GM18502 (cell line): ENCODE data around the gene SPDYE17.
"Not testable (repeated sequence)": the region's sequence is repeated elsewhere in the genome, so short reads cannot be mapped to it uniquely, and the experiment has no call there.

Experiments used
- ATAC-seq: cut with Tn5 transposase; IDR thresholded peaks from one replicate; pipeline ENCODE4 v1.9.1; 2021; ENCODE audit warnings: mild to moderate bottlenecking; ENCODE audit not compliant: unreplicated experiment, poor library complexity

SPDYE17 gene

DNA sequence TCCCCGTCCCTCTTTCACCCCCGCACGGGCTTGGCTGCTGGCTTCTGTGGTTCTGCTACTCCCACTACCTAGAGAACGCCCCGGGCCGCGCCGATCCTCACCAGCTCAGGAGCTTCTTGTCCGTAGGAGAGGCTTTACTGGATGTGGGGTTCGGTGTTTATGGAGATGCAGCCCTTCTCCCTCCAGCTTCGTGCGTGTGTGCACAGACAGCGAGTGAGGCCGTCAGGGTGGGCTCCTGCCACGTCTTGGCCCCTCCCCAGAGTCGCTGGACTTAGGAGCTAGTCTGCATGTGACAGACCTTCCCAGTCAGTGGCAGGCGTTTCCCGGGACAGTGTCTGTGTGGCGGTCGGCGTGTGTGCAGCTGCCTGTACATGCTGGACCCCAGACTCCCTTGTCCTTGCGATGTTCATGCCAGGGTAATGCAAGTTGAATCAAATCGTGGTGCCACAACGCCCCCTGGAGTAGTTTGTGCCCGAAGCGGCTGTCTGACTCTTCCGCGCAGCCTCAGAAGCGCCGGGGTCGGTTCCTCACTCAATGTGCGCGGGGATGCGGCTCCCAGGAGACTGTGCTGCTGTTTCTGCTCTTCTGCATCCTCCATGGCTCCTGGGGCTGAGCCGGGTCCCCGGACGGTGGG, 32.6 kb downstream of the SPDYE17 start:
- ATAC-seq = not testable (repeated sequence)

DNA sequence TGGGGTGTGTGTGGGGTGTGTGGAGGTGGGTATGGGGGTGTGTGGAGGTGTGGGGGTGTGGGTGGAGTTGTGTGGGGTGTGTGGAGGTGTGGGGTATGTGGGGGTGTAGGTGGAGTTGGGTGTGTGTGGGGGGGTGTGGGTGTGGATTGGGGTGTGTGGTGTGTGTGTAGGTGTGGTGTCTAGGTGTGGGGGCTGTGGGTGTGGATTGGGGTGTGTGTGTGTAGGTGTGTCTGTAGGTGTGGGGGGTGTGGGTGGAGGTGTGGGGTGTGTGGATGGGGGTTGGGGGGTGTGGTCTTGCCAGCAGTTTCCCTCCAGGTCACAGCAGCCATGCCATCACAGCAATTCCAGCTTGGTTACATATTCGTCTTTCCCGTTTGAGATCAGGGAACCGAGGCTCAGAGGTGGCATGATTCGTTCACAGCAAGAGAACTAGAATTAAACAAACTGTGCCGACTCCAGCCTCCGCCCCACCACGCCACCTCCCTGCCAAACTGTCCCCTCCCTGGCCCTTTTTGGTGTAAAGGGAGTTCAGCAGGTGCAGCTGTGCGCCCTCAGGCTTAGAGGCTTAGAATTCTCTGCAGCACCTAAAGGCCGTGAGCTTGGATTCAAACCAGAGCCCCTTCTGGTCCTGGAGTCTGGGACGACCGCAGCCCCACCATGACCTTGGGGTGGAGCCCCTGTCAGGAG, 33.3 kb downstream of the SPDYE17 start:
- ATAC-seq = not testable (repeated sequence)

DNA sequence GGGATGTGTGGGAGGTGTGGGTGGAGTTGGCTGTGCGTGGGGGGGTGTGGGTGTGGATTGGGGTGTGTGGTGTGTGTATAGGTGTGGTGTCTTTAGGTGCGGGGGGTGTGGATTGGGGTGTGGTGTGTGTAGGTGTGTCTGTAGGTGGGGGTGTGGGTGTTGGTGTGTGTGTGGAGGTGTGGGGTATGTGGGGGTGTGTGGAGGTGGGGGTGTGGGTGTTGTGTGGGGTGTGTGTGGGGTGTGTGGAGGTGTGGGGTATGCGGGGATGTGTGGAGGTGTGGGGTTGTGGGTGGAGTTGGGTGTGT, 33.9 kb downstream of the SPDYE17 start:
- no peak for ATAC-seq

DNA sequence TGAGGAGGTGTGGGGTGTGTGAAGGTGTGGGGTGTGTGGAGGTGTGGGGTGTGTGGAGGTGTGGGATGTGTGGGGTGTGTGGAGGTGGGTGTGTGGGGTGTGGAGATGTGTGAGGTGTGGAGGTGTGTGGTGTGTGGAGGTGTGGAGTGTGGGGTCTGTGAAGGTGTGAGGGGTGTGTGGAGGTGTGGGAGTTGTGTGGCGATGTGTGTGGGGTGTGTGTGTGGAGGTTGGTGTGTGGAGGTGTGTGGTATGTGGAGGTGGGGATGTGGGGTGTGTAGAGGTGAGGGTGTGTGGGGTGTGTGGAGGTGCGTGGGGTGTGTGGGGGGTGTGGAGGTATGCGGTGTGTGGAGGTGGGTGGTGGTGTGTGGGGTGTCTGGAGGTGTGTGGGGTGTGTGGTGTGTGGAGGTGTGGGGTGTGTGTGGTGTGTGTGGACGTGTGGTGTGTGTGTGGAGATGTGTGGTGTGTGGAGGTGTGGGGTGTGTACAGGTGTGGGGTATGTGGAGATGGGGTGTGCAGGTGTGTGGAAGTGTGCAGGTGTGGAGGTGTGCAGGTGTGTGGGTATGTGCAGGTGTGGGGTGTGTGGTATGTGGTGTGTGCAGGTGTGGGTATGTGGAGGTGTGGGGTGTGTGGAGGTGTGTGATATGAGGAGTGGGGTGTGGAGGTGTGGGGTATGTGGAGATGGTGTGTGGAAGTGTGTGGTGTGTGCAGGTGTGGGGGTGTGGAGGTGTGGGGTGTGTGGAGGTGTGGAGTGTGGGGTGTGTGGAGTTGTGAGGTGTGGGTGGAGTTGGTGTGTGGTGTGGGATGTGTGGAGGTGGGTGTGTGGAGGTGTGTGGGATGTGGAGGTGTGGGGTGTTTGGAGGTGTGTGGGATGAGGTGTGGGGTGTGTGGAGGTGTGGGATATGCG, 34.5 kb downstream of the SPDYE17 start:
- ATAC-seq = no peak

DNA sequence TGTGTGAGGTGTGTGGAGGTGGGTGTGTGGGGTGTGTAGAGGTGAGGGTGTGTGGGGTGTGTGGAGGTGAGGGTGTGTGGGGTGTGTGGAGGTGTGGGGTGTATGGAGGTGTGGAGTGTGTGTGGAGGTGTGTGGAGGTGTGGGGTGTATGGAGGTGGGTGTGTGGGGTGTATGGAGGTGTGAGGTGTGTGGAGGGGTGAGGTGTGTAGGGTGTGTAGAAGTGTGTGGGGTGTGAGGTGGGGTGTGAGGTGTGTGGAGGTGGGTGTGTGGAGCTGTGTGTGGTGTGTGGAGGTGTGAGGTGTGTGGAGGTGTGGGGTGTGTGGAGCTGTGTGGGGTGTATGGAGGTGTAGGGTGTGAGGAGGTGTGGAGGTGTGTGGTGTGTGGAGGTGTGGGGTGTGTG, 35.2 kb downstream of the SPDYE17 start:
- ATAC-seq = not testable (repeated sequence)

DNA sequence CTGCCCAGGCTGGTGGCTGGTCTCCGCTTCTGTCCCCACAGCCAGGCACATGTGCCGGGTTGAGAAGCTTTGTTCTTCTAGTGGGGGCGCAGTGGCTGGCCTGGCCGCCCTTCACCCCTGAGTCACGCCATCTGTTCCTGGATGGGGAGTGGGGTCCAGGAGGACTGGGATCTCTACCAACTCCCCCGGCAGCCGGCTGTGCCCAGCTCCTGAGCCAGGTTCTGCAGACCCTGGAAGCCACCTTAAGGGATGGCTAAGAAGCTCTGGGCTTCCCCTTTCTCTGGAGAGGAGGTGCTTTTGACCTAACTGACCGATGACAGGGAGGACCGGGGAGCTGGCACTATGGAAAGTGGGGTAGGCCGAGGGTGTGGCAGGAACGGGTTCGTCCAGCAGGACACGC, 37.9 kb downstream of the SPDYE17 start:
- not testable (repeated sequence) for ATAC-seq

DNA sequence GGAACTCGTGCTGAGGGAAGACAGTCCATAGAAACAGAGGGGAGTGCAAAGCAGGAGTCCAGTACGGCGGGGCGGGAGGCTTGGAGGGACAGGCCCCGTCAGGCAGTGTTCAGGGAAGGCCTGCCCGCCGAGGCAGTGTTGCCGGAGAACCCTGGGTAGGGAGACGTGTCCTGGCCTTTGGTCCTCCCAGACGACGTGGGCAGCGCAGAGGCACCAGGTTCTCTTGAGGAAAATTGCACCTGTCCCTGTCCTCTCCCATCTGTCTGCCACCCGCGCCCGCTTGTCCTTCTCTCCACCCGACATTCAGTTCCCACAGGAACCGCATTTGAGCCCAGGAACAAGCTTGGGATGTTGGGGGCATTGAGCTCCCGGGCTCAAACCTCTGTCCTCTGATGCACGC, 38.3 kb downstream of the SPDYE17 start:
- not testable (repeated sequence) for ATAC-seq

DNA sequence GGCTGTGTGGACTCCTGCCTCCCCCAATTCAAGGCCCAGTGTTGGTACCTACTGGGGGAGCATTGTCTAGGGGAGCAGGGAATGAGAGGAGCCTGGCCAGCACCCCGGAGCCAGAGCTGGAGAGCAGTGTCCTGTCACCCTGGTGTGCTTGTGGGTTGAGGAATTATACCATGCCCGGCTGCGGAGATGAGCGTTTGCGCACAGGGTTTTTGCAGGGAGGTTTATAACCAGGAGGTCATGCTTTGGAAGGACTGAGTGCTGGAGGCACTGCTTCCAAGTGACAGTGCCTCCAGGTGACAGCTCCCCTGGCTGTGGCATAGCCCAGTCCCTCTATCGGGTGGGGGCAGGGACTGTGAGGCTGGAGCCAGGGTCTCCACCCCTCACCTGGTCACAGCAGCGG, 39.3 kb downstream of the SPDYE17 start:
- not testable (repeated sequence) for ATAC-seq

DNA sequence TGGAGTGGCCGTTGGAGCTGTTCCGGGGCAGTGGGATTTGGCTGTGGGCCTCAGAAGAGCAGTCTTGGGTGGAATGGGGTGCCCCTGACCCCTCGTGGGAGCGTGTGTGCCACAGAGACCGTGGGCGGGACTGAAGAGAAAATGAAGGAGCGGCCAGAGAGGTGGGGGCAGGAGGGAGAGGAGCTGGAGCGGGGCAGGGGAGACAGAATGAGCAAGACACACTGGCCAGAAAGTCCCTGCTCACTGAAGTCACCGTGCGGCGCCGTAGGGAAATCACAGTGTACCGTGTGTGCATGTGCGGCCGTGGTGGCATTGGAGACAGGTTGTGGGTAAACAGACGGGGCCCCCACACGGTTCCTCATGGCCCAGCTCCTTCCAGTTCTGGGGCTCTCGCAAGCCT, 40.0 kb downstream of the SPDYE17 start:
- not testable (repeated sequence) for ATAC-seq

DNA sequence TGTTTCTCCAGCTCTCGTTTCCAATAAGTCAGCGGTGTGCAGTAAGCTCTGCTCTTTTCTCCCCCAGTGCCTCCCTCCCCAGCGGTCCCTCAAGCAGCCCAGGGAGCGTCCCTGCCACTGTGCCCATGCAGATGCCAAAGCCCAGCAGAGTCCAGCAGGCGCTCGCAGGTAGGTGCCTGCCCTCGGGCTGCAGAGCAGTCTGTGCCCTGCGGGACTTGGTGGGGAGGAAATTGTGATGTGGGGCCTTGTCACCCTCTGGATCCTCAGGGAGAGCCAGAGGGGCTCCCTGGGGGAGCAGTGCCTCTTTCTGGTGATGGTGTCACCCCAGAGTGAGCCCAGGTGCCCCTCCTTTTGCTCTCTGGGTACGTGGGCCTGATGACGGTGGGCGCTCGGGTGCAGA, 42.0 kb downstream of the SPDYE17 start:
- not testable (repeated sequence) for ATAC-seq

DNA sequence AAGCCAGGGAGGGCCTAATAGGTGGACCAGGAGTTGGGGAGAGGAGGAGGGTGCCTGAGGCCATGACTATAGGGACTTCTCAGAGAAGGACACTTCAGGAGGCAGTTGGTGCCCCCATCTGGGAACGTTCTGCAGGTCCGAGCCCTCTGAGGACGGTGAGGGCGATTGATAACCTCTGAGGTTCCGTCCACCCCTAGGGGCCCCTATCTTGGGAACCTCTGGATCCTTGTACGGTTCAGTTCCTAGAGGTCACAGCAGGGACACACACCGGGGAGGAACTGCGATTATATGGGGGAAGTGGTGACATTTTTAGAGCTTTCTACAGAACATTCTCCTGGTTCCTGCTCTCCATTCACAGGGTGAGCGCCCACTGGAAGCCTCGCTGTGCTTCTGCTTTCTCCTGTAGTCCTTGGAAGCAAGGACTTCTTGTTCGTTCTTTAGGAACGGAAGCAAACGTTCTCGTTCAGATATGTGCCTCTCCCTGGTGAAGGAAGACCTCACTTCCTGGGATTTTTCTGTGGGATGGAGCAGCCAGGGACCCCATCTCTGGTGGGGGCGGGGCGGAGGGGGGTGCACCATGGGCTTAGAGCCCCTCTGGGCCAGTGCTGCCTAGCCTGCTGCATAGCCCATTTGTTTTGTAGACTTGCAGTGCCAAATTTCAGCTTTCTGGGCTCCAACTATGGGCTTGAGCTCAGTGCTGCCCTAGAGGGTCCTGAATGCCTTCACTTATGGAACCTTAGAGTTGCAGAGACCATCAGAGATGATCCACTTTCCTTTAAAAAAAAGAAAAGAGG, 46.0 kb downstream of the SPDYE17 start:
- not testable (repeated sequence) for ATAC-seq

DNA sequence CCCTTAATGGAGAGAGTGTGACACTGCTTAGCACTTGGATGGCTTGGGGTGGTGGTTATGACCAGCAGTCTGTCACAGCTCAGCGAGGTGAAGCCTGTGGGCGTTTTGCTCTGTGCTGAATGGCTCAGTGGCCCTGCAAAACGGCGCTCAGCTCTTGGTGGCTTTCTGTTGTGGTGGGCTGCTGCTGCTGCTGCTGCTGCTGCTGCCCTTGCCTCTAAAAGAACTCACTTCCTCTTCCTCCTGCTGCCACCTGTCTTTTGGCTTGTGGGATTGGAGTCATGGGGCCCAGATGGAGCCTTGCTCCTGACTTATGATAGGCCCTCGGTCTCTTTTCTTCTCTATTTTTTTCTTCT, 47.4 kb downstream of the SPDYE17 start:
- ATAC-seq = peak; percentile 99

DNA sequence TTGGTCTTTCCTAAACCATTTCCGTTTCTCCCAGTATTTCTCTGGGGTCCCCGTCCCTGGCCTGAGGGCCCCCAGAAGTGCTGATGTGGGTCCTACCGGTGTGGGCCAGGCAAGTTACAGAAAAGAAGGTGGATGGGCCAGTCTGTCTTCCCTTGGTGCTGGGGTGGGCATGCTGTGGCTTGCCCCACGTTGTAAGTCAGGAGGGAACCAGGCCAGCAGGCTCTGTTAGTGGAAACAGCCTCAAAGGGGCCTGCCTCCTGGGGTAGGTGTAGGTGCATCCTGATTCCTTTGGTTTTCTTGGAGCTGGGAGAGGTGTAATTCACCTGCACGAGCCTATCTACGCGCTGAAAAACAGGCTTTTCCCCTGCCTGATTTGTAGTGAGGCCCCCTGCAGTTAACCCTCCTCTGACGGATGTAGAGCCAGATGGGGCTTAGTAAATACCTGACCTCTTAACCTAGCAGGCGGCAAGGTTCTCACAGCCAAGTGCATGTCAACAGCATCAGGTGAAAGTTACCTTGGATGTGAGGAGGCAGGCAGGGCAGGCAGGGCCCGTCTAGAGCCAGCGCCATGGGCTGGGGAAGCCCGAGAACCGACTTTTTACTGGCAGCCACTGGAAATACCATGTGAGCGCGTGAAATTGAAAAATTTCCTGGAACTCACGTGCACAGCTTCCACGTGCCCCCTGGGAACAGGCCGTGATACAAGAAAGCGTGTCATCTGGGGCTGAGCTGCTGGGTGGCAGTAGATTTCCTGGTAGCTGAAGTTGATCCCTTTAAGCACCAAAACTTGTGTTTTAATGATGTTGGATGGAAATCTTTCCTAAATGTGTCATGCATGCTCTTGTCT, 48.0 kb downstream of the SPDYE17 start:
- peak; percentile 29 for ATAC-seq

DNA sequence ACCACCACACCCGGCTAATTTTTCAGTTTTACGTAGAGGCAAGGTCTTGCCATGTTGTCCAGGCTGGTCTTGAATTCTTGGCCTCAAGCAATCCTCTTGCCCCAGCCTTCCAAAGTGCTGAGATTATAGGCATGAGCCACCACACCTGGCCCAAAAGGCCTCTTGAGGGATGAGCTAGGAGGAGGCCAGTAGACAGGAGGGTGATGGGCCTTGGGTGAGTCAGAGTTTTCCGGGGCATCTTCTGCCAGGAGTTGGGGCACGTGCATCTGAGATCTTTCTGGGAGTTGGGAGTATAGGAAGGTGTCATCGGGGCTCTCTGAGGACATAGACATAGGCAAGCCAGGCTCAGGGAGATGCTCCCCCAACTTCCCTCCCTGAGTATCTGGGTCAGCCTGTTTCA, 48.8 kb downstream of the SPDYE17 start:
- not testable (repeated sequence) for ATAC-seq

DNA sequence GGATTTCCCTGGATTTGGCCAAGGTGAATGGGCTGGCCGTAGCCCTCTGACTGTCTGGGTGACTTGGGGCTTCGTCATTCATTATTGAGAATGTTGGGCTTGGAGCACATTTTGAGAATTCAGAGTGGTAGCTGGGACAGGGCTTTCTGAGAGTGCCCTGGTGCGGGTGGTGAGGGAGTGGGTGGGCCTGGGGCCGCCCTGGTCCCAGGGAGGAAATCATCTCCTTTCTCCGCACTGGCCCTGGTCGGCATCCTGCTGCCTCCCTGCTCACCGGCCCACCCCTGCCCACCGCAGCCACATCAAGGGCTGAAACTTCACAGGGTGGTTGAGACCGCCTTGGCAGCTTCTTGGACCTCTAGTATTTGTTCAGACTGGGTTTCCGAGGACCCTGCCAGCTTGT, 49.7 kb downstream of the SPDYE17 start:
- not testable (repeated sequence) for ATAC-seq

DNA sequence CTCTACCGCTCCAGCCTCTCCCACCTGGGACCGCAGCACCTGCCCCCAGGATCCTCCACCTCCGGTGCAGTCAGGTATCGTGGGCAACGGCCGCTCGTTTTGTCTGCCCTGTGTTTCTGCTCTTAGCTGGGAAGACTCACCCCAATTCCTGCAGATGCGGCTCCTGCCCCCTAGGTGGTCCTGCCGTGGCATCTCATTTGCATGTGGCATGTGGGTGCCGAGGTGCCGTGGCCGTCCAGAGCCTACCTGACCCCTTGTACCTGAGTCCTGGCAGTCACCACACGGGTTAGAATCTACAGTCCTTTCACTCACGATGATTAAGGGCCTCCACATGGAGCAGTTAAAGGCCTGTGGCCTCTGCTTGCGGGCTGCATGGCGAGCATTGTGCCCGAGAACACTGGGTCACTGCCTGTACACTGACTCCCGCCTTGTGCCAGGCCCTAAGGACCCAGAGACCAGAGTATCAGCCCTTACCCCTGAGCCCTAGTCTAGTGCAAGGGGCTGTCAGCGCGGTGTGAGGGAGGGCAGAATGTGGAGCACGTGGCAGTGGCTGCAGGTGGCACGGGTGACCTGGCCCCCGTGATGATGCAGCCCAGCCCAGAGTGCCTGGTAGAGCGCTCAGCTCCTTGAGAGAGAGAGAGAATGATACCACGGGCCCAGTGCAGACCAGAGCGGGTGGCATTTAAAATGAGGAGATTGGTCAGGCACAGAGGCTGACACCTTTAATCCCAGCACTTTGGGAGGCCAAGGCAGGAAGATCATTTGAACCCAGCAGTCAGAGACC, 50.8 kb downstream of the SPDYE17 start:
- ATAC-seq = not testable (repeated sequence)

DNA sequence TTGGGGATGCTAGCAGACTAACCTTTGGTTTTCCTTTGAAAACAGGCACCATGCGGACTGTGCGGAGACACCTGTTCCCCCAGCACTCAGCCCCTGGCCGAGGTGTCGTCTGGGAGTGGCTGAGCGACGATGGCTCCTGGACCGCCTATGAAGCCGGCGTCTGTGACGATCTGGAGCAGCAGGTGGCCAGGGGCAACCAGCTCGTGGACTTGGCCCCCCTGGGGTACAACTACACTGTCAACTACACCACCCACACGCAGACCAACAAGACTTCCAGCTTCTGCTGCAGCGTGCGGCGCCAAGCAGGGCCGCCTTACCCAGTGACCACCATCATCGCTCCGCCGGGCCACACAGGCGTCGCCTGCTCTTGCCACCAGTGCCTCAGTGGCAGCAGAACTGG, 51.6 kb downstream of the SPDYE17 start:
- not testable (repeated sequence) for ATAC-seq

DNA sequence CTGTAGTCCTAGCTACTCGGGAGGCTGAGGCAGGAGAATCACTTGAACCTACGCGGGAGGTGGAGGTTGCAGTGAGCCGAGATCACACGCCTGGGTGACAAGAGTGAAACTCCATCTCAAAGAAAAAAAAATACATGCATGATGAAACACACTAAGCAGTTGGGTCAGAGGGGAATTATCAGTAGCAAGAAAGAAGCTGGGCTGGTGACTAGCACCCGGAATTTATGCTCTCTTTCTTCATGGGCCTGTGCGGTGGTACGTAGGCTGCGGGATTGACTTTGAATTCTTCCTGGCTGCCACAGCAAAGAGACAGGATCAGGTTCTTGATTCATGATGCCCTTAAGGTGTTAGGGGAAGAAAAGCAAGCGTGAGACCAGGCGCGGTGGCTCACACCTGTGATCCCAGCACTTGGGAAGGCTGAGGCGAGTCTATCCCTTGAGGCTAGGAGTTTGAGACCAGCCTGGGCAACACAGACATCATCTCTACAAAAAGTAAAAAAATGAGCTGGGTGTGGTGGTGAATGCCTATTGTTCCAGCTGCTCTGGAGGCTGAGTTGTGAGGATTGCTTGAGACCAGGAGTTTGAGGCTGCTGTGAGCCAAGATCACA, 54.3 kb downstream of the SPDYE17 start:
- not testable (repeated sequence) for ATAC-seq
